ENCODE data around the gene GET4.
A peak's percentile ranks its signal among the peaks of the same experiment; 100 is the strongest.

The GET4 gene

GRCh38 chr7:876077-876971 lies at the start of gene GET4:
TSS of gene GET4 (plus strand) at chr7:876554. CDS start at chr7:876646, 92 bp downstream.
- peak; percentile 92 for DNase-seq (ENCODE audit: low read depth)

- DNase-seq (ENCODE audit: low read depth), result no peak
Measured at GRCh38 chr7:828793-829561, 47.4 kb upstream of the GET4 start.

GRCh38 chr7:830069-830468 lies 46.3 kb upstream of the GET4 start:
- no peak for DNase-seq (ENCODE audit: low read depth)

GRCh38 chr7:831596-832166 lies 44.7 kb upstream of the GET4 start:
- no peak for DNase-seq (ENCODE audit: low read depth)

GRCh38 chr7:832167-832967 lies 44.0 kb upstream of the GET4 start, which contains the start of gene SUN1:
TSS of gene SUN1 (plus strand) at chr7:832476. CDS start at chr7:832525, 49 bp downstream.
- peak; percentile 57 for DNase-seq (ENCODE audit: low read depth)

- no peak for DNase-seq (ENCODE audit: low read depth)
Measured at GRCh38 chr7:832968-833424, 43.4 kb upstream of the GET4 start.

GRCh38 chr7:833601-834258 lies 42.6 kb upstream of the GET4 start:
- DNase-seq (ENCODE audit: low read depth), result no peak

- DNase-seq (ENCODE audit: low read depth), result no peak
Measured at GRCh38 chr7:834277-834676, 42.1 kb upstream of the GET4 start.

GRCh38 chr7:835021-835420 lies 41.3 kb upstream of the GET4 start:
- no peak for DNase-seq (ENCODE audit: low read depth)

- DNase-seq (ENCODE audit: low read depth), result no peak
Measured at GRCh38 chr7:835485-836401, 40.6 kb upstream of the GET4 start.

GRCh38 chr7:836429-836828 lies 39.9 kb upstream of the GET4 start:
- no peak for DNase-seq (ENCODE audit: low read depth)

- DNase-seq (ENCODE audit: low read depth), result no peak
Measured at GRCh38 chr7:837001-837400, 39.4 kb upstream of the GET4 start.

- DNase-seq (ENCODE audit: low read depth), result no peak
Measured at GRCh38 chr7:840001-840600, 36.3 kb upstream of the GET4 start.

- no peak for DNase-seq (ENCODE audit: low read depth)
Measured at GRCh38 chr7:841943-842342, 34.4 kb upstream of the GET4 start.

- no peak for DNase-seq (ENCODE audit: low read depth)
Measured at GRCh38 chr7:842431-843031, 33.8 kb upstream of the GET4 start.

- DNase-seq (ENCODE audit: low read depth), result no peak
Measured at GRCh38 chr7:843230-843629, 33.1 kb upstream of the GET4 start.

- DNase-seq (ENCODE audit: low read depth), result no peak
Measured at GRCh38 chr7:844043-844442, 32.3 kb upstream of the GET4 start.

- no peak for DNase-seq (ENCODE audit: low read depth)
Measured at GRCh38 chr7:844514-844913, 31.8 kb upstream of the GET4 start.

- no peak for DNase-seq (ENCODE audit: low read depth)
Measured at GRCh38 chr7:845091-845490, 31.3 kb upstream of the GET4 start.
